HG03575 (cell line): ENCODE measurements around the gene UVRAG.

ENCODE experiments used
- ATAC-seq: cut with Tn5 transposase; IDR thresholded peaks from one replicate; pipeline ENCODE4 v1.9.1; 2021; ENCODE audit not compliant: unreplicated experiment, insufficient number of reproducible peaks, low FRiP score; ENCODE audit errors: extremely low read depth

The UVRAG gene

GRCh38 chr11:76159983-76160661, 345.1 kb downstream of the UVRAG start:
- no peak for ATAC-seq

GRCh38 chr11:76160856-76161255, 345.8 kb downstream of the UVRAG start:
- ATAC-seq = no peak

DNA sequence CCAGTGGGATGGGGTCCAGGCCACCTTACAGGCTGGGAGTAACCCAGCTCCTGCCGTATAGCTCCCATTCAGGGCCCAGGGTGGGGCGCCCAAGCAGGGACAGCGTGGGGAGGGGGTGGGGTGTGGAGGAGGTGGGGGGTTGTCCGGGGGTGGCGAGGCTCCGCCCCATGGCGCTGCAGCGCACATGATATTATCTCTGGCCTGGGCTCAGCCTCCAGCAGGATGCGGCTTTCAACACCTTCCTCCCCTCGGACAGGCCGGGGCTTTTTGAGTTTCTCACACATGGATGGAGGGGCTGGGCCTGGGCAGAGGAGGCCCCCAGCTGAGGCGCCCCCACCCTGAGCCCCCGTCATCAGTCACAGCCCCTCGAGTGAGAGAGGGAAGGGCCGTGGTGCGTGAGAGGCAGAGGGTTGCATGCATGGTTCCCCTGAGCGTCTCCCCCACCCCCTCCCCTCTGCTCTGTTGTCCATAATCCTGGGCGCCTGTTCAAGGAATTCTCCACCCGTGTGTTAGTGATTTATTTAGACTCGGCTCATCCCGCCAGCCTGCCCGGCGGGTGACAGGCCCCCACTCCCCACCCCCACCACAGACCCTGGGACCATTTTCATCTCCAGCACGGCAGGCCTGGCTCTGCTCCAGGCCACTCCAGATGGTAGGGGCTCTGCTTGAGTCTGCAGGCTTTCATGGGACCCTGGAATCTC, 346.4 kb downstream of the UVRAG start:
- no peak for ATAC-seq

DNA sequence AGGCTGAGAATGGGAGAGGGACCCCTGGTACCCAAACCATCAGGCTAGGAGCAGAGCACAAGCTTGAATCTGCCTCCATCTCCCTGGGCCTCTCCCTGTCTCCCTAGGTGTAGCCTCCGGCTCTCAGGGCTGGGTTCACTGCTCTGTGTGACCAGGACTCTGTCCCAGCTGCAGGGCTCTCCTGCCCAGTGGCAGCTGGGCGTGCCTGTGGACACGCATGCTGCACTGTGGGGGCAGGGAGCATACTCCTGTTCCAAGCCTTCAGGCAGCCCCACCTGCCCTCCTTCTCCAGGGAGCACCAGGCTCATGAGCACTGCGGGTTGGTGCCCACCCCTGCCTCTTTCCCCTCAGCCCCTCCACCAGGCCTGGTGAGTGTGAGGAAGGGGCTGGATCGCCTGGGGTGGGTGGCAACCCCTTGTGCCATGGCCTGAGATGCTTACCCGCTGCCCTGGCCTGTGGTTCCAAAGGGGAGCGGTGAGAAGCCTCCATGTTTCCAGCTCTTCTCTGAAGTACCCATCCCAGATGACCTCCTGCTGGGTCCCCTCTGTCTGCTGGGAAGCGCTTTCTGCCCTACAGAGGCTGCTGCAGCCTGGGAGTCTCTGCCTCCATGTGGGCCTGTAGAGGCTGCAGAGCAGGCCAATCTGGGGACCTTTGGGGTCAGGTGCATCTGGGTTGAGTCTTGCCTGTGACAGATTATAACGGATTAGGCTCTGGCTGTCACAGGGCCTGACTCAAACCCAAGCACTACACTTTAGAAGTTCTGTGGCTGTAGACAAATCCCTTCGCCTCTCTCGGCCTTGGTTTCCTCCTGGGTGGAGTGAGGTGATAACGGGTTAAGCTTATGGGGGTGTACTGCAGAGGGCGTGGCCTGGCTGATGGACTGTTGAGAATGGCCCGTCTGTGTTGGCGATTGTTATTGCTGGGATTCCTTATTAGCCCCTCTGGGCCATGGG, 347.6 kb downstream of the UVRAG start:
- no peak for ATAC-seq

- ATAC-seq = no peak
These were observed 348.4 kb downstream of the UVRAG start for GRCh38 chr11:76163289-76163880.

DNA sequence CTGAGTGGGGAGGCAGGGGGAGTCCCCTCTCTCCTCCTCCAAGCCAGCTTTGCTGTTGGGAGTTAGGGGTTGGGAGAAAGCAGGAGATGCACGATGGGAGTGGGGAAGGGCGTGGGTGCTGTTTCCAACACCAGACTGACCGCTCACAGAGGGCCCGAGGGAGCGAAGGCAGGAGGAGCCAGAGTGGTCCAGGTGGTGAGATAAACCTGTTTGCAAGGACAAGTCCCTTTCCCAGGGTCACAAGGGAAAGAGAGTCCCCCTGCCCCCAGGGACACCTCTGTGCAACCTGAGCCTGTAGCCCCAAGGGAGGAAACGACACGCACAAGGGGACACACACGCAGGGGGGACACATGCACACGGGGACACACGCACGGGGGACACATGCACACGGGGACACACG, 349.1 kb downstream of the UVRAG start:
- ATAC-seq = no peak

GRCh38 chr11:76164861-76165751, 350.1 kb downstream of the UVRAG start:
- no peak for ATAC-seq

GRCh38 chr11:76166314-76166713, 351.3 kb downstream of the UVRAG start:
- ATAC-seq = no peak

DNA sequence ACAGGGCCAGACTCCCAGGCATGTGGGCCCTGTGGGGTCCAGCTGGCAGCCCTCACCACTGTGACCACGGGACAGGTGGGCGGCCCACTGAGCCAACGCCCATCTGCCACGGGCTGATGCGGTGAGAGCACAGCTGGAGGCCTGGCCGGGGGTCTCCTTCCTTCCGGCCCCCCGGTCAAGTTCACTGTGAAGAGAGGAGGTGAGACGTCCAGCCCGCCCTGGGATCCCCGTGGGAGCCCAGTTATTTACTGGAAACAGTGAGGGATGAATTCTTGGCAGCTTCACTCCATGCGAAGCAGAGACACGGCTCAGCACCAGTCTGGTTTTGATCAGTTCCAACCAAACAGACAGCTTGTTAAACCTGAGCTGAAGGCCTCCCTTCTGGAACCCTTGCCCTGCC, 352.6 kb downstream of the UVRAG start:
- no peak for ATAC-seq

DNA sequence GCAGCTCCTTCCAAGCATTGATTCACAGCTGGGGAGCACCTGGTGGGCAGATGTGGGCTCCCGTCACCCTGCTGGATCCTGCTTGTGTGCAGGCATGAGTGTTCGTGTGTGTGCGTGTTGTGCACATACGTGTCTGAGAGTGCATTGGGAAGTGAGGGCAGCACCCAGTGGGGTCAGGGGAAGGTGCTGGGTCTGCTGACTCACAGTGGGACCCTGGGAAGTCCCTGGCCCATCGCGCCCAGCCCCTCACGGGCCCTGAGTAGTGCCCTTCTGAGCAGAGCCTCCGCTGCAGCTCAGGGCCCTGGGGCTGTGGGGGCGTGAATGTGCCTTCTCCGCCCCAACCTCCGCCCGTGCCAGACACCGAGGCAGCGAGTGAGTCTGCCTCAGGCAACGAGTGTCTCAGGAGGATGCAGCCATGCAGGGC, 354.5 kb downstream of the UVRAG start:
- ATAC-seq = no peak

GRCh38 chr11:76170468-76170867, 355.5 kb downstream of the UVRAG start:
- no peak for ATAC-seq

GRCh38 chr11:76172583-76172982, 357.6 kb downstream of the UVRAG start:
- ATAC-seq = no peak

GRCh38 chr11:76173663-76174062, 358.7 kb downstream of the UVRAG start:
- no peak for ATAC-seq

GRCh38 chr11:76174330-76174729, 359.3 kb downstream of the UVRAG start:
- no peak for ATAC-seq

DNA sequence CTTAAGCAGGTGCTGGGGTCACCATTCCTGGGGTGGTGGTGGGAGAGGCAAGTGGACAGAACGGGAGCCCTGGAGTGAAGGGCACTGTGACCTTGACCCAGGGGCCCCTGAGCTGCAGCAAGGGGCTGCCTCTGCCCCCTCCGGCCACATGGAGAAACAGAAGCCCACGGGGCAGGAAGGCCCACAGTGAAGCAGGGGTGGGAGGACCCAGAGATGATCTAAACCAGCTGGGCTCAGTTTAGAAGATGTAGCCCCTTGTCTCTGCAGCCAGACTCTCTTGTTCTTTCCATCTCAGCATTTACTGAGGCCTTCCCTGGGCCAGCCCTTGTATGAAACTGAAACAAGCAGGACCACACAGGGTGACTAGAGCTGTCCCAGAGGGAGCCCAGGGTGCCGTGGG, 360.8 kb downstream of the UVRAG start:
- no peak for ATAC-seq

DNA sequence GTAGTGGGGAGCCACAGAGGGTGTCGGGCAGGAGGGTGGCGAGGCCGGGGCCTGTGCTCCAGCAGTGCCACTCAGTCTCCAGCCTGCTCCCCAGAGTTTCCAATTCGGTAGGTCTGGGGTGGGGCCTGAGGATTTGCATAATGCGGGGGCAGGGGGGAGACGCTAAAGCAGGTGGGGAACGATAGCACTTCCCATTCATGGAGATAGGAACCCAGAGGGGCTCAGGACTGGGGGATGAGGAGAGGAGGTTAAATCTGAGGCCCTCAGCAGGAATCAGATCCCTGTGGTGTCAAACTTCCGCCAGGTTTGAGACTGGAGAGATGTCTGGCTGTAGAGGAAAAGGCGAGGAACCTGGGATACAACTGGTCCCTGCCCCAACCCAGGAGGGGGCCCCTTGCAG, 361.5 kb downstream of the UVRAG start:
- ATAC-seq = no peak

DNA sequence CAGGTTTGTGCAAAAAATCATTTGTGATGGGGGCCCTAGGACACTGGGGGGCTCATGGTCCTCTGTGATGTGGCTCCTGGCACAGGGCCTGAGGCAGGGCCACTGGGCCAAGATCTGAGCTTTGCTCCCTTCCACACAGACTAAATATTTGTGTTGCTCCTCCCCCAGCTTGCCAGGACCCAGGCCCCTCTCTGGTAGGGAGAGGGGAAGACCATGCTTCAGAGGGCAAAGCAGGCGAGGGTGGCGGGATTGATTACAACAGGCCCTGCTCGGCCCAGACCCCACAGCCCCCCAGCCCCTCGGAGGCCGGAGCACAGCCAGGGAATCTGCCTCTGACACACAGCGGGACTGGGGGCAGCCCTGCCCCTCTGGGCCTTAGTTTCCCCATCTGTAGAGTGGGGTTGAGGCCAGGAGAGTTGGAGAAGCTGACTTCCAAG, 362.3 kb downstream of the UVRAG start:
- ATAC-seq = no peak

- ATAC-seq = no peak
These were observed 364.1 kb downstream of the UVRAG start for GRCh38 chr11:76179147-76179546.
